MCF 10A (cell line): Measurements from ENCODE around the gene CAPSL. TPM values are rescaled to one million over a fixed set of nuclear protein-coding genes. Genes with fewer than 3 reads are reported as not detected.
"Not testable (repeated sequence)": the region's sequence is repeated elsewhere in the genome, so short reads cannot be mapped to it uniquely, and the experiment has no call there.

ENCODE experiments used
- Bru-seq: library from RNA; stranded (reverse); fragments of 400-500 nt; gene quantifications from one replicate; lab custom pipeline; 2021; lab: Mats Ljungman, UMichigan
- BruChase-seq, 2 experiments: library from RNA; stranded (reverse); fragments of 400-500 nt; gene quantifications; one replicate each; lab custom pipeline; 2021; lab: Mats Ljungman, UMichigan
- BruUV-seq: library from RNA; stranded (reverse); fragments of 400-500 nt; replicated peaks from 2 replicates; lab custom pipeline; 2021; lab: Mats Ljungman, UMichigan
- CTCF ChIA-PET: fragments of 300-600 bp; sonication (Branson Sonifier 250); formaldehyde crosslinking; extraction: SDS; loops from one replicate; lab custom pipeline; 2021; ENCODE audit warnings: antibody characterized with exemption, inconsistent platforms; lab: Yijun Ruan, JAX
- POLR2A ChIA-PET: fragments of 300-600, 350-650 bp; sonication (Branson Sonifier 250); formaldehyde crosslinking; extraction: SDS; loops from one replicate; lab custom pipeline; 2020; ENCODE audit warnings: antibody characterized with exemption, inconsistent platforms; lab: Yijun Ruan, JAX
- DNase-seq: peaks from one replicate; pipeline ENCODE4 v3.0.0-alpha.2; 2018; ENCODE audit not compliant: unreplicated experiment
- H3K27ac Mint-ChIP-seq: one replicate; pipeline ENCODE4 v1.8.0; 2022; ENCODE audit warnings: mild to moderate bottlenecking, low read depth, mixed read lengths; ENCODE audit not compliant: unreplicated experiment
- H3K27me3 Mint-ChIP-seq: one replicate; pipeline ENCODE4 v1.8.0; 2022; ENCODE audit warnings: mixed read lengths; ENCODE audit not compliant: insufficient read depth, unreplicated experiment
- H3K36me3 Mint-ChIP-seq: one replicate; pipeline ENCODE4 v1.8.0; 2022; ENCODE audit warnings: mild to moderate bottlenecking, moderate library complexity, mixed read lengths; ENCODE audit not compliant: insufficient read depth, unreplicated experiment
- H3K4me1 Mint-ChIP-seq: one replicate; pipeline ENCODE4 v1.8.0; 2022; ENCODE audit warnings: mixed read lengths; ENCODE audit not compliant: insufficient read depth, unreplicated experiment
- H3K4me3 Mint-ChIP-seq: one replicate; pipeline ENCODE4 v1.8.0; 2022; ENCODE audit warnings: mild to moderate bottlenecking, moderate library complexity, mixed read lengths; ENCODE audit not compliant: unreplicated experiment
- H3K9me3 Mint-ChIP-seq: one replicate; pipeline ENCODE4 v1.8.0; 2022; ENCODE audit warnings: mixed read lengths; ENCODE audit not compliant: unreplicated experiment
- intact Hi-C: fragments of 100-400 bp; cut with micrococcal nuclease; formaldehyde crosslinking; loops from 2 replicates; pipeline ENCODE4 v1.14.1; 2022
- long read RNA-seq: library from polyadenylated mRNA; stranded (forward); transcript quantifications from one replicate; pipeline ENCODE4 v2.0.0, GENCODE V29; 2022
- total RNA-seq: library from RNA; stranded (reverse); gene quantifications from 2 replicates; pipeline ENCODE4 v1.2.3, GENCODE V29; 2022
- TF ChIP-seq, protein P1 (sequence below): fragments of 200-600 bp; IDR thresholded peaks from one replicate; pipeline ENCODE4 v1.8.0; 2022; ENCODE audit warnings: antibody characterized with exemption, mild to moderate bottlenecking; ENCODE audit not compliant: unreplicated experiment

Gene CAPSL
- total RNA-seq (not detected in 2 replicates), Bru-seq, nascent RNA (not detected), BruChase-seq, experiment 1, labeled RNA remaining after a 6-hour chase (not detected), BruChase-seq, experiment 2, labeled RNA remaining after a 2-hour chase (not detected)
- long read RNA-seq, result 0 reads

DNA sequence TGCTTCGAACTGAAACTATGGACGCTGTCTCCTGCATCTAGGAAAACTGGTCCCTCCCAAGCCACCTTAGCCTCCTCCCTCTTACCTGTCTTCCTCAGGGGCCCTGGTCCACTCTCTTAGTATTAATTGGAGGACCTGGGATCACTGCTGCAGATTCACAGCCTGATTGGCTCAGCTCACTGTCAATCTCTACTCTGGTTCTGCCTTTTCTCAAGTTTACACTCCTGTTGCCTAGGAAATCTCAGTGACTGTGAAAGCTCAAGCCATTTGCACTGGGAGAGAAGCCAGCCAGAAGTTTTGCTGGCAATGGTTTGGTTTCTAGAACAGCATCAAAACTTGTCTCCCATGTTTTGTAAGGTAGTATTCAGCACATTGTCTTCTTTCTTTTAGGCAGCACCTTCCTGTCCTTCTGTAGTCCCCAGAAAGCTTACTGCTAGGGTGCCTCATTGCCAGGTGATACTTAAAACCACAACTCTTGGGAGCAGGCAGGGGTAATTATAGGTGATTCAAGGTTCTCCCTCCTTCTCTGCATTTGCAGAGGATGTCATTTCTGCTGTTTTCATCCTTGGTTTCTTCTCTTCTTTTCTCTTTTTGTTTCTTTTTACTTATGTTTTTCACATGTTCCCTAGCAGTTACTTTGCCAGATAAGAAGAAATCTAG is at the start of gene CAPSL:
CAPSL (minus strand) TSS at position 55 of the 660 bp plus-strand sequence. CDS start 17,502 bp downstream, outside the sequence.
- no peak within 1 kb of the TSS for H3K4me3 Mint-ChIP-seq
- no TSS peak for BruUV-seq
- H3K27ac Mint-ChIP-seq, result no peak within 1 kb of the TSS
- H3K9me3 Mint-ChIP-seq, result no peaks in the 10 kb centered on the region
- CTCF ChIA-PET, result interaction anchor here (0.6 to 1.0 kb wide), 3 partner anchors 14 to 499 kb away, joined by 3 to 5 read pairs (median 3); no protein-coding TSS in a partner anchor
- DNase-seq, result peak; percentile 57
- POLR2A ChIA-PET, result no interaction called here
- peaks cover 34% of the 10 kb centered on the region for H3K27me3 Mint-ChIP-seq
- H3K36me3 Mint-ChIP-seq, result no peaks in the 10 kb centered on the region
- H3K4me1 Mint-ChIP-seq, result no peaks in the 10 kb centered on the region
- intact Hi-C loops, result no loop called here
- TF ChIP-seq, protein P1, sequence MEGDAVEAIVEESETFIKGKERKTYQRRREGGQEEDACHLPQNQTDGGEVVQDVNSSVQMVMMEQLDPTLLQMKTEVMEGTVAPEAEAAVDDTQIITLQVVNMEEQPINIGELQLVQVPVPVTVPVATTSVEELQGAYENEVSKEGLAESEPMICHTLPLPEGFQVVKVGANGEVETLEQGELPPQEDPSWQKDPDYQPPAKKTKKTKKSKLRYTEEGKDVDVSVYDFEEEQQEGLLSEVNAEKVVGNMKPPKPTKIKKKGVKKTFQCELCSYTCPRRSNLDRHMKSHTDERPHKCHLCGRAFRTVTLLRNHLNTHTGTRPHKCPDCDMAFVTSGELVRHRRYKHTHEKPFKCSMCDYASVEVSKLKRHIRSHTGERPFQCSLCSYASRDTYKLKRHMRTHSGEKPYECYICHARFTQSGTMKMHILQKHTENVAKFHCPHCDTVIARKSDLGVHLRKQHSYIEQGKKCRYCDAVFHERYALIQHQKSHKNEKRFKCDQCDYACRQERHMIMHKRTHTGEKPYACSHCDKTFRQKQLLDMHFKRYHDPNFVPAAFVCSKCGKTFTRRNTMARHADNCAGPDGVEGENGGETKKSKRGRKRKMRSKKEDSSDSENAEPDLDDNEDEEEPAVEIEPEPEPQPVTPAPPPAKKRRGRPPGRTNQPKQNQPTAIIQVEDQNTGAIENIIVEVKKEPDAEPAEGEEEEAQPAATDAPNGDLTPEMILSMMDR, result no peak

DNA sequence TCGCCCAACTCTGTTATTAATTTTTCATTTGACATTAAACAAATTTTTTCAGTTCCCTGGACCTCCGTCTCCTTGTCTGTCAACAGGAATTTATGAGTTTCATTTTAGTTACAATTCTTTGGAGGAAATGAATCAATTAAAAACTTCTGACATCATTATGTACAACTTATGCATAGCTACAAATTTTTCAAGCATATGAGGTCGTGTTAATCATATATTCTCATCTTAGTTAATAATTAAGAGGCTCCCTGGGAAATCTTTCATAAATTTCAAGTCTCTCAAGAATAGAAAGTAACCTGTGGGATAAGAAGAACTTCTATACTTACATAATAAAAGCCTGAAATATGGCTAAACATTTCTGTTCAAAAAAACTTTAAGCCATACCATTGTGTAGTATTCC is 49.4 kb upstream of the CAPSL start:
- Mint-ChIP-seq H3K27ac (no peak overlapping the region), H3K36me3 (no peaks in the 10 kb centered on the region), H3K4me3 (no peak overlapping the region), H3K27me3 (no peaks in the 10 kb centered on the region), H3K9me3 (no peaks in the 10 kb centered on the region), H3K4me1 (no peaks in the 10 kb centered on the region)
- DNase-seq, result no peak
- CTCF ChIA-PET, result no interaction called here
- TF ChIP-seq, protein P1, result no peak
- POLR2A ChIA-PET, result no interaction called here
- BruUV-seq, result no TSS peak
- intact Hi-C loops, result no loop called here

- peaks cover under 1% of the 10 kb centered on the region for H3K27me3 Mint-ChIP-seq
- TF ChIP-seq, protein P1, result no peak
- H3K4me1 Mint-ChIP-seq, result no peaks in the 10 kb centered on the region
- H3K9me3 Mint-ChIP-seq, result peaks cover 21% of the 10 kb centered on the region
- H3K36me3 Mint-ChIP-seq, result no peaks in the 10 kb centered on the region
- H3K27ac Mint-ChIP-seq, result no peak overlapping the region
- no peak for DNase-seq
- CTCF ChIA-PET, result no interaction called here
- BruUV-seq, result no TSS peak
- POLR2A ChIA-PET, result no interaction called here
- intact Hi-C loops, result no loop called here
- H3K4me3 Mint-ChIP-seq, result no peak overlapping the region
Observed at GRCh38 chr5:35979715-35980114, 41.3 kb upstream of the CAPSL start.

DNA sequence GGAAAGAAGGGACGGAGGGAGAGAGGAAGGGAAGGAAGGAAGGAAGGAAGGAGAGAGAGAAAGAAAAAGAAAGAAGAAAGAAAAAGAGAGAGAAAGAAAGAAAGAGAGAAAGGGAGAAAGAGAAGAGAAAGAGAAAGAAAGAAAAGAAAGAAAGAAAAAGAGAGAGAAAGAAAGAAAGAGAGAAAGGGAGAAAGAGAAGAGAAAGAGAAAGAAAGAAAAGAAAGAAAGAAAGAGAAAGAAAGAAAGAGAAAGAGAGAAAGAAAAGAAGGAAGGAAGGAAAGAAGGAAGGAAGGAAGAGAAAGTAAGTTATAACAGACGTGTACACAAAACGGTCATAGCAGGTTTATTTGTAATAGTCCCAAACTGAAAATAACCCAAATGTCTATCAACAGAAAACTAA is 38.4 kb upstream of the CAPSL start:
- H3K27ac Mint-ChIP-seq, H3K4me3 Mint-ChIP-seq, H3K4me1 Mint-ChIP-seq, H3K27me3 Mint-ChIP-seq, POLR2A ChIA-PET, BruUV-seq, intact Hi-C loops, DNase-seq, H3K36me3 Mint-ChIP-seq, CTCF ChIA-PET: not testable (repeated sequence)
- H3K9me3 Mint-ChIP-seq, result peaks cover 21% of the 10 kb centered on the region
